Adrenal gland (tissue), 12 donors: ENCODE results near the gene TMPRSS11F. TPM values are rescaled to one million over a fixed set of nuclear protein-coding genes. Genes with fewer than 3 reads are reported as not detected.

Experiments used
- DNase-seq, 7 donors: peaks; one replicate each; pipeline ENCODE4 v3.0.0-alpha.2; 2019 to 2020
- H3K27ac ChIP-seq, 5 donors: fragments of 200-600 bp; sonication (generic) in 4 of 5; 1 replicate in 3 of 5; 2 replicates in 2 of 5; pipeline versions ENCODE4 v1.5.1 to v1.8.0; 2016 to 2020; ENCODE audit warnings: mild to moderate bottlenecking in 1 of 5
- H3K27me3 ChIP-seq: fragments of 200-600 bp; 2 replicates; pipeline ENCODE4 v1.8.0; 2021
- H3K36me3 ChIP-seq, 2 donors: fragments of 200-600 bp; replicated peaks in 1 of 2; 1 replicate in 1 of 2; 2 replicates in 1 of 2; pipeline versions ENCODE4 v1.5.1 to v1.8.0; 2018 to 2022
- H3K4me1 ChIP-seq, 2 donors: fragments of 200-600 bp; replicated peaks in 1 of 2; 1 replicate in 1 of 2; 2 replicates in 1 of 2; pipeline versions ENCODE4 v1.5.1 to v1.8.0; 2018 to 2021
- H3K4me3 ChIP-seq, 4 donors: fragments of 200-600 bp; sonication (generic) in 3 of 4; one replicate each; pipeline ENCODE4 v1.5.1; 2016 to 2018
- H3K9me3 ChIP-seq, 3 donors: fragments of 200-600 bp; sonication (generic) in 1 of 3; replicated peaks in 1 of 3; 1 replicate in 2 of 3; 2 replicates in 1 of 3; pipeline versions ENCODE4 v1.5.1 to v1.8.0; 2016 to 2021
- POLR2A ChIP-seq, 2 donors: fragments of 450-650 bp; IDR thresholded peaks; one replicate each; pipeline ENCODE4 v1.6.1; 2017; ENCODE audit warnings: antibody characterized with exemption in 2 of 2, mild to moderate bottlenecking in 2 of 2, moderate library complexity in 1 of 2
- WGBS, 4 donors: extraction: QIAGEN DNeasy Blood & Tissue Kit in 2 of 4; methylation state at CpG; one replicate each; pipeline versions ENCODE4 v1.1.5 to v1.1.7; 2013 to 2017; 5-methylcytosine and 5-hydroxymethylcytosine counted together
- intact Hi-C, 2 donors: fragments of 100-400 bp; cut with DNase I; formaldehyde crosslinking; loops; one replicate each; pipeline versions ENCODE4 v1.14.1 to v1.15.0; 2022 to 2023
- polyA plus RNA-seq, 3 donors: library from polyadenylated mRNA; stranded (reverse); fragments of 200-250 nt in 2 of 3; fragments of 350-450 nt in 1 of 3; fragmentation: Illumina TruSeq in 1 of 3; extraction: RNeasy Lipid Tissue Mini Kit (QIAGEN cat#74804) in 1 of 3; gene quantifications; one replicate each; pipeline ENCODE4 v1.2.3, GENCODE V29; 2013 to 2014
- total RNA-seq, 9 donors: library from RNA; depleted of rRNA in 4 of 9; stranded (reverse); fragments of >200 nt in 4 of 9; fragments of 120-200 nt in 1 of 9; fragmentation: NEBNext Ultra II Directional in 1 of 9; extraction: Animal tissue kit (Norgen Biotek cat#: 25700) in 1 of 9; gene quantifications; one replicate each; pipeline versions ENCODE4 v1.1.0 to v1.2.4, GENCODE V29; 2013 to 2023
- TF ChIP-seq, protein P1 (sequence below), 6 experiments: fragments of 450-650 bp in 4 of 6; fragments of 200-600 bp in 2 of 6; sonication (generic) in 1 of 6; IDR thresholded peaks; 1 replicate in 5 of 6; 2 replicates in 1 of 6; pipeline versions ENCODE4 v1.5.1 to v1.8.0; 2016 to 2021; ENCODE audit warnings: antibody characterized with exemption in 6 of 6, mild to moderate bottlenecking in 2 of 6, moderate library complexity in 1 of 6
- donor health status: healthy with polysubstance abuse.
- donor health status: Bipolar disorder and iron deficiency.
- donor health status: DM: yes; HTN: yes; CAD: no.
- donor health status: DM: no; HTN: no; CAD: no.
- donor health status: DM: no; HTN: no; CAD: no.
- donor health status: DM: yes; HTN: yes; CAD: no.

The TMPRSS11F gene
- total and polyA plus RNA-seq, 12 donors = 0.06 TPM; not detected in 11

GRCh38 chr4:68141852-68142251 lies 12.2 kb upstream of the TMPRSS11F start:
- no peak for DNase-seq
- TF ChIP-seq, protein P1, sequence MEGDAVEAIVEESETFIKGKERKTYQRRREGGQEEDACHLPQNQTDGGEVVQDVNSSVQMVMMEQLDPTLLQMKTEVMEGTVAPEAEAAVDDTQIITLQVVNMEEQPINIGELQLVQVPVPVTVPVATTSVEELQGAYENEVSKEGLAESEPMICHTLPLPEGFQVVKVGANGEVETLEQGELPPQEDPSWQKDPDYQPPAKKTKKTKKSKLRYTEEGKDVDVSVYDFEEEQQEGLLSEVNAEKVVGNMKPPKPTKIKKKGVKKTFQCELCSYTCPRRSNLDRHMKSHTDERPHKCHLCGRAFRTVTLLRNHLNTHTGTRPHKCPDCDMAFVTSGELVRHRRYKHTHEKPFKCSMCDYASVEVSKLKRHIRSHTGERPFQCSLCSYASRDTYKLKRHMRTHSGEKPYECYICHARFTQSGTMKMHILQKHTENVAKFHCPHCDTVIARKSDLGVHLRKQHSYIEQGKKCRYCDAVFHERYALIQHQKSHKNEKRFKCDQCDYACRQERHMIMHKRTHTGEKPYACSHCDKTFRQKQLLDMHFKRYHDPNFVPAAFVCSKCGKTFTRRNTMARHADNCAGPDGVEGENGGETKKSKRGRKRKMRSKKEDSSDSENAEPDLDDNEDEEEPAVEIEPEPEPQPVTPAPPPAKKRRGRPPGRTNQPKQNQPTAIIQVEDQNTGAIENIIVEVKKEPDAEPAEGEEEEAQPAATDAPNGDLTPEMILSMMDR (IDR thresholded peaks at IDR 0.05) = no peak
- no peak for TF ChIP-seq POLR2A (IDR thresholded peaks at IDR 0.05)
- no peak overlapping the region for H3K27ac ChIP-seq
- H3K27me3 ChIP-seq = no peaks in the 10 kb centered on the region
- intact Hi-C loops = no loop called here
- no peaks in the 10 kb centered on the region for H3K4me1 ChIP-seq
- WGBS, 4 donors = 15 to 33% (median 27%) methylated on average over 1 of the region's 1 CpG
- no peaks in the 10 kb centered on the region for H3K9me3 ChIP-seq
- H3K4me3 ChIP-seq = no peak overlapping the region
- no peaks in the 10 kb centered on the region for H3K36me3 ChIP-seq

DNA sequence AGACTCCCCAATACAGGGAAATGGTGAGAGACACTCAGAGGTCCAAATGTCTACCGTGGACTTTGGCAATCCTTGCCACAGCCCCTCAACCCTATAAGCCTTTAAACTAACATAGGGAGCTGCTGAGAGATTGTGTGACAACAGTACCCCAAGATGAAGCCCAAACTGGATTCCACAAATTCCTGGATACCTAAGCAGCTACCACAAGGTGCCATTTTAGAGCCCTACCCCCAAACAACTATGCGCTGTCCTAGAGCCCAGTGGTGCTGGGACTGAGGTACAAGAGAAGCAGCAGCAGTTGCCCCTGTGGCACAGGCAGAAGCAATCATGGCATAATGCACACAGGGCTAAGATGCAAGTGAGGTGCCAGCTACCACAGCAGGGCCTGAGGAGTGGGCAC lies 2.7 kb upstream of the TMPRSS11F start:
- WGBS, 4 donors = 60 to 86% (median 81%) methylated on average over 1 to 2 of the region's 2 CpGs
- H3K36me3 ChIP-seq = no peaks in the 10 kb centered on the region
- H3K4me3 ChIP-seq = no peak overlapping the region
- no peak overlapping the region for H3K27ac ChIP-seq
- H3K9me3 ChIP-seq = no peaks in the 10 kb centered on the region
- intact Hi-C loops = no loop called here
- no peak for DNase-seq
- H3K4me1 ChIP-seq = no peaks in the 10 kb centered on the region
- H3K27me3 ChIP-seq = no peaks in the 10 kb centered on the region
- TF ChIP-seq, protein P1 (IDR thresholded peaks at IDR 0.05) = no peak
- no peak for TF ChIP-seq POLR2A (IDR thresholded peaks at IDR 0.05)

GRCh38 chr4:68124262-68124661 lies 5.4 kb downstream of the TMPRSS11F start:
- 89 to 91% (median 90%) methylated on average over 9 of the region's 9 CpGs for WGBS, 4 donors
- intact Hi-C loops = no loop called here
- Histone ChIP-seq H3K27ac (no peak overlapping the region), H3K36me3 (no peaks in the 10 kb centered on the region), H3K27me3 (no peaks in the 10 kb centered on the region), H3K4me1 (no peaks in the 10 kb centered on the region), H3K4me3 (no peak overlapping the region), H3K9me3 (no peaks in the 10 kb centered on the region)
- no peak for TF ChIP-seq POLR2A (IDR thresholded peaks at IDR 0.05)
- TF ChIP-seq, protein P1 (IDR thresholded peaks at IDR 0.05) = no peak
- no peak for DNase-seq

DNA sequence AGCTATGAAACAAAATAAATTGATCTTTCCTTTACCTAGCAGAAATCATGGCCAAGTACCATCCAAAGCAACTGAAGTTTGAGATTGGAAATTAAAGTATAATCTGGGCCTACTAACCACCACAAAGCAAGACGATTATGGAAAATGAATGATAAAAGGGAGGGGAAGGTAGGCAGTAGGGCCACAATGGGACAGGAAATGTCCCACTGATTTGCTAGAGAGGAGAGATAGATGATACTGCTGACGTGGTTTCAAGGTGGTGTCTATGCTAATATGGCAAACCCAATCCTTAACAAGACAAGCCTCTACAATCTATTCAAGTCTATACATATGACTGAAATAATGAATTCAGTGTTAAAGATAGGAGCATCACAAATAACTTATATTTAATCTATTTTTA lies 6.1 kb downstream of the TMPRSS11F start:
- H3K36me3 ChIP-seq = no peaks in the 10 kb centered on the region
- intact Hi-C loops = no loop called here

More for the DNA sequence above, 6.1 kb downstream of the TMPRSS11F start:
- Histone ChIP-seq H3K4me1 (no peaks in the 10 kb centered on the region), H3K27ac (no peak overlapping the region), H3K27me3 (no peaks in the 10 kb centered on the region), H3K9me3 (peaks cover 0 to 4% (median 0%) of the 10 kb centered on the region in 3 donors), H3K4me3 (no peak overlapping the region)
- TF ChIP-seq POLR2A (IDR thresholded peaks at IDR 0.05) = no peak
- TF ChIP-seq, protein P1 (IDR thresholded peaks at IDR 0.05) = no peak
- DNase-seq = no peak
- 57 to 77% (median 61%) methylated on average over 2 of the region's 2 CpGs for WGBS, 4 donors
